Fibroblast of mammary gland (primary cell): Measurements from ENCODE around the gene MSANTD7.
A peak's percentile ranks its signal among the peaks of the same experiment; 100 is the strongest.
"Not testable (repeated sequence)": the region's sequence is repeated elsewhere in the genome, so short reads cannot be mapped to it uniquely, and the experiment has no call there.

Experiments used
- DNase-seq: peaks from one replicate; pipeline ENCODE4 v3.0.0-alpha.2; 2010; ENCODE audit warnings: low read depth
- H3K4me3 ChIP-seq: 2 replicates; pipeline ENCODE4 v1.5.1; 2011; ENCODE audit warnings: low read depth, mild to moderate bottlenecking, low read length, moderate library complexity; ENCODE audit not compliant: control insufficient read depth
- CTCF ChIP-seq: conservative IDR thresholded peaks from 2 replicates; pipeline ENCODE4 v1.5.1; 2011; ENCODE audit warnings: low read depth, low read length, inconsistent platforms; ENCODE audit not compliant: control insufficient read depth, insufficient read depth

Gene MSANTD7

GRCh38 chr10:14855453-14855852, 17.3 kb downstream of the MSANTD7 start:
- no peak for DNase-seq
- no peak overlapping the region for H3K4me3 ChIP-seq
- no peak for TF ChIP-seq CTCF

DNA sequence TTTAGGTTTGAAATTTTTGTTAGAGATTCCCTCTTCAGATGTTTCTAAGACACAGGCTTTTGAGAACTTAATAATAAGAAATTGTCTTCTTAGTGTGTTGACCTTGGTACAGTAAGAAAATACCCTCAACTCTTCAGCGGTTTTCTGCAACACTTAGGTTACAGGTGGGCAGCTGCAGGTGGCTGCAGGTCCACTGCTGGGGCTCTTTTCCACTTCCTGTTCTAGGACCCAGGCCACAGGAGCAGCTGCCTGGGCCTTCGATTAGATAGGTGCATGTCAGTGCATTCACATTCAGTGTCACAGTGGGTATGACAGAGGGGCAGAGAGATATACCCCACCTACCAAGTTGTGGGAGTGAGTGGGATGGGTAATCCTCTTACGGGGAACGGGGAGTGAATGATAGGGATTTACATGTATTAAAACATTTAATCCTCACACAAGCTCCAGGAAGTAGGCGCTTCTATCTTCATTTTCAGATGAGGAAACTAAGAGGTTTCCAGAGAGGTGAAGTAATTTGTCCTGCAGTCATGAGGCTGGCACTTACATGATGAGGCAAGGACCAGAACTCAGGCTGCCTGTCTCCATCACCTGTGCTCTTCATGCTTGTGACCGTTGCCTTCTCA, 20.3 kb downstream of the MSANTD7 start:
- no peak for DNase-seq
- no peak overlapping the region for H3K4me3 ChIP-seq
- TF ChIP-seq CTCF, result no peak

DNA sequence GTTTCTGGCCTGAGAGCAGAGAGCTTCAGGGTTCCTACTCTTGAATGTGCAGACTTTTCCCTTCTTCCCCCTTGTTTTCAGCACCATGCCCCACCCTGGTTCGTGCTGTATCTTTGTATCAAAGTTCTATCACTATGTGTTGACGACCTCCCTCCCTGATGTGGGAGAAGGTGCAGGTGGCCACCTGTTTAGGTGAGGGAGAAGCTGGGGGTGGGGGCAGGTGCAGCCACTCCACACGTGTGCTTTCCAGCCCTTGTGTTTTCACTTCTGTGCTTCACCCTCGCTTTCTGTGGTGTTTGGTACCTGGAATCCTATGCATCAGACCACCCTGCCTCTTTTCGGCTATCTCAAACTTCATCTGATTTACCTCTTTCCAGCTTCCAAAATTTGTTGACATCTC, 20.9 kb downstream of the MSANTD7 start:
- no peak for TF ChIP-seq CTCF
- DNase-seq, result no peak
- H3K4me3 ChIP-seq, result no peak overlapping the region

GRCh38 chr10:14859775-14860174, 21.7 kb downstream of the MSANTD7 start:
- no peak for DNase-seq
- no peak overlapping the region for H3K4me3 ChIP-seq
- TF ChIP-seq CTCF, result no peak

DNA sequence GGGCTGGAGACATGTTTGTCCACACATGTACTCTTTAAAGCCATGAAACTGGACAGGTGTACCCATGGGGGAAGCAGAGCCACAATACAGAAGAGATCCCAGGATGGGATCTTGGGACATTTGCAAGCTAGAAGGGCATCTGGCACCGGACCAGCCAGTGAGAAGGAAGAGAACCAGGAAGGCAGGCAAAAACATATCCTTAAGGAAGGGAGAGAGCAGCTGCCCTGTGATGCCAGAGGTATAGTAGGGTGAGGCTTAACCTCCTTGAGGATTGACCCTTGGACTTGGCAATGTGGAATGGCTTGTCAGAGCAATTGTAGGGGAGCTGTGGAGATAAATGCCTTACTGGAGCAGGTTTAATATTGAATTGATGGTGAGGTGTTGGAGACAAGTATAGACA, 22.7 kb downstream of the MSANTD7 start:
- no peak overlapping the region for H3K4me3 ChIP-seq
- TF ChIP-seq CTCF, result no peak
- DNase-seq, result no peak

- H3K4me3 ChIP-seq, DNase-seq: not testable (repeated sequence)
Observed at GRCh38 chr10:14864466-14864865, 26.4 kb downstream of the MSANTD7 start.

DNA sequence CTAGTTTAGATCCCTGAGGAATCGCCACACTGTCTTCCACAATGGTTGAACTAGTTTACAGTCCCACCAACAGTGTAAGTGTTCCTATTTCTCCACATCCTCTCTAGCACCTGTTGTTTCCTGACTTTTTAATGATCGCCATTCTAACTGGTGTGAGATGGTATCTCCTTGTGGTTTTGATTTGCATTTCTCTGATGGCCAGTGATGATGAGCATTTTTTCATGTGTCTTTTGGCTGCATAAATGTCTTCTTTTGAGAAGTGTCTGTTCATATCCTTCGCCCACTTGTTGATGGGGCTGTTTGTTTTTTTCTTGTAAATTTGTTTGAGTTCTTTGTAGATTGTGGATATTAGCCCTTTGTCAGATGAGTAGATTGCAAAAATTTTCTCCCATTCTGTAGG, 26.8 kb downstream of the MSANTD7 start:
- not testable (repeated sequence) for H3K4me3 ChIP-seq, DNase-seq

- no peak for TF ChIP-seq CTCF
- peak; percentile 58 for DNase-seq
Observed at GRCh38 chr10:14873090-14873760, 35.1 kb downstream of the MSANTD7 start.

More at GRCh38 chr10:14873090-14873760, 35.1 kb downstream of the MSANTD7 start:
- no peak overlapping the region for H3K4me3 ChIP-seq
